T47D (cell line): ENCODE results near the gene HOMEZ.
A peak's percentile ranks its signal among the peaks of the same experiment; 100 is the strongest.

Experiments
- DNase-seq, 2 experiments: peaks; one replicate each; pipeline versions ENCODE4 v3.0.0 to v3.0.0-alpha.2; 2011 to 2012; ENCODE audit warnings: low read depth in 1 of 2, low spot score in 1 of 2
- JUND ChIP-seq: IDR thresholded peaks from 2 replicates; pipeline ENCODE4 v1.6.1; 2012; ENCODE audit warnings: low read depth
- in situ Hi-C: cut with HindIII; loops from 2 replicates; pipeline ENCODE4 v1.10.0; 2016; ENCODE audit warnings: low sequenced_read_pairs, low pct_unique_long_range_greater_than_20kb

Gene HOMEZ

GRCh38 chr14:23302290-23303225 is 16.6 kb upstream of the HOMEZ start, which contains the start of gene PPP1R3E:
Gene PPP1R3E, minus strand, starts transcription at chr14:23302859. Its CDS starts 283 bp downstream, at chr14:23302576.
- in situ Hi-C loops: no loop called here
- DNase-seq: peak in 1 of 2 experiments; percentile 60
- no peak for TF ChIP-seq JUND

GRCh38 chr14:23301969-23302289 is 16.0 kb upstream of the HOMEZ start:
- in situ Hi-C loops: no loop called here
- no peak for TF ChIP-seq JUND
- no peak for DNase-seq

- in situ Hi-C loops: no loop called here
- TF ChIP-seq JUND: no peak
- peak; percentile 90 to 97 for DNase-seq
Observed at GRCh38 chr14:23301288-23301968, 15.5 kb upstream of the HOMEZ start.

GRCh38 chr14:23300687-23301223 is 14.8 kb upstream of the HOMEZ start:
- DNase-seq: peak in 1 of 2 experiments; percentile 37
- no peak for TF ChIP-seq JUND
- in situ Hi-C loops: no loop called here

GRCh38 chr14:23299986-23300686 is 14.2 kb upstream of the HOMEZ start:
- DNase-seq: no peak
- in situ Hi-C loops: no loop called here
- no peak for TF ChIP-seq JUND

- peak; percentile 17 to 69 for DNase-seq
- in situ Hi-C loops: no loop called here
- TF ChIP-seq JUND: no peak
Observed at GRCh38 chr14:23299211-23299957, 13.5 kb upstream of the HOMEZ start.

- in situ Hi-C loops: no loop called here
Observed at GRCh38 chr14:23297611-23298277, 11.8 kb upstream of the HOMEZ start.

GRCh38 chr14:23297096-23297495 is 11.2 kb upstream of the HOMEZ start:
- TF ChIP-seq JUND: no peak
- in situ Hi-C loops: no loop called here
- no peak for DNase-seq

More at GRCh38 chr14:23297611-23298277, 11.8 kb upstream of the HOMEZ start:
- no peak for DNase-seq
- TF ChIP-seq JUND: no peak

- in situ Hi-C loops: no loop called here
- DNase-seq: no peak
- TF ChIP-seq JUND: no peak
Observed at GRCh38 chr14:23296012-23296777, 10.3 kb upstream of the HOMEZ start.

- peak in 1 of 2 experiments; percentile 61 for DNase-seq
- in situ Hi-C loops: no loop called here
- no peak for TF ChIP-seq JUND
Observed at GRCh38 chr14:23294734-23295561, 9.0 kb upstream of the HOMEZ start.
